Esophagus squamous epithelium (tissue), 5 donors: ENCODE data around the gene ABCG2. TPM values are rescaled to one million over a fixed set of nuclear protein-coding genes. Genes with fewer than 3 reads are reported as not detected.

Source experiments
- DNase-seq: peaks from one replicate; lab custom pipeline; 2025; lab: John Stamatoyannopoulos, UW
- H3K27ac ChIP-seq, 4 donors: fragments of 200-600 bp; sonication (generic); one replicate each; pipeline ENCODE4 v1.5.1; 2016 to 2019; ENCODE audit warnings: mild to moderate bottlenecking in 1 of 4
- H3K27me3 ChIP-seq, 4 donors: fragments of 200-600 bp; sonication (generic); 1 replicate in 3 of 4; 2 replicates in 1 of 4; pipeline versions ENCODE4 v1.5.1 to v1.6.0; 2017 to 2021; ENCODE audit warnings: antibody characterized with exemption in 1 of 4
- H3K36me3 ChIP-seq, 3 donors: fragments of 200-600 bp; sonication (generic); one replicate each; pipeline ENCODE4 v1.5.1; 2016 to 2019
- H3K4me1 ChIP-seq, 3 donors: fragments of 200-600 bp; sonication (generic); one replicate each; pipeline ENCODE4 v1.5.1; 2017 to 2019
- H3K4me3 ChIP-seq, 4 donors: fragments of 200-600 bp; sonication (generic); 1 replicate in 3 of 4; 2 replicates in 1 of 4; pipeline ENCODE4 v1.5.1; 2016 to 2019; ENCODE audit warnings: mild to moderate bottlenecking in 2 of 4, moderate library complexity in 1 of 4
- H3K9me3 ChIP-seq, 3 donors: fragments of 200-600 bp; sonication (generic); one replicate each; pipeline ENCODE4 v1.5.1; 2016 to 2019
- CTCF ChIP-seq, 6 experiments: fragments of 450-650 bp in 4 of 6; fragments of 200-600 bp in 2 of 6; sonication (generic) in 2 of 6; IDR thresholded peaks; one replicate each; pipeline ENCODE4 v1.5.1; 2016 to 2019; ENCODE audit warnings: antibody characterized with exemption in 6 of 6, mild to moderate bottlenecking in 4 of 6, moderate library complexity in 4 of 6
- POLR2A ChIP-seq, 4 donors: fragments of 450-650 bp; IDR thresholded peaks; one replicate each; pipeline ENCODE4 v1.6.1; 2017; ENCODE audit warnings: antibody characterized with exemption in 4 of 4, mild to moderate bottlenecking in 4 of 4, moderate library complexity in 3 of 4
- WGBS, 2 donors: methylation state at CpG; one replicate each; pipeline ENCODE4 v1.1.5; 2018; 5-methylcytosine and 5-hydroxymethylcytosine counted together
- intact Hi-C: fragments of 100-400 bp; cut with DNase I; formaldehyde crosslinking; loops from one replicate; pipeline ENCODE4 v1.15.0; 2022
- total RNA-seq, 4 donors: library from RNA; depleted of rRNA; stranded (reverse); fragments of >200 nt; gene quantifications; one replicate each; pipeline ENCODE4 v1.1.0, GENCODE V29; 2016
- donor health status: DM: yes; HTN: yes; CAD: no.

ABCG2 gene
- total RNA-seq, 4 donors from 2014 or later: 0.76 to 7.1 (median 3.6) TPM

- WGBS, 2 donors: 53 to 64% methylated on average over 5 of the region's 5 CpGs
- H3K27ac ChIP-seq: peak overlapping the region in 2 of 4 donors; percentile 3 to 37
- H3K4me3 ChIP-seq: no peak overlapping the region
- DNase-seq: no peak
- peaks cover 0 to 81% (median 27%) of the 10 kb centered on the region in 3 donors for H3K36me3 ChIP-seq
- intact Hi-C loops: no loop called here
- H3K27me3 ChIP-seq: no peaks in the 10 kb centered on the region
- no peaks in the 10 kb centered on the region for H3K9me3 ChIP-seq
- TF ChIP-seq CTCF (IDR thresholded peaks at IDR 0.05) (no peak), POLR2A (IDR thresholded peaks at IDR 0.05) (no peak)
- peaks cover 0 to 33% (median 0%) of the 10 kb centered on the region in 3 donors for H3K4me1 ChIP-seq
These were observed 94.7 kb downstream of the ABCG2 start for GRCh38 chr4:88063634-88064296.

- Histone ChIP-seq H3K4me1 (peaks cover 0 to 33% (median 0%) of the 10 kb centered on the region in 3 donors), H3K9me3 (no peaks in the 10 kb centered on the region), H3K27me3 (no peaks in the 10 kb centered on the region), H3K4me3 (no peak overlapping the region), H3K27ac (peak overlapping the region in 1 of 4 donors; percentile 17), H3K36me3 (peaks cover 0 to 79% (median 19%) of the 10 kb centered on the region in 3 donors)
- TF ChIP-seq POLR2A (IDR thresholded peaks at IDR 0.05): no peak
- DNase-seq: no peak
- intact Hi-C loops: no loop called here
- 79 to 95% methylated on average over 1 of the region's 1 CpG for whole genome bisulfite sequencing, 2 donors
These were observed 95.6 kb downstream of the ABCG2 start for GRCh38 chr4:88062843-88063242.

- H3K4me3 ChIP-seq: no peak overlapping the region
- WGBS, 2 donors: 40 to 42% methylated on average over 1 of the region's 1 CpG
- DNase-seq: no peak
- peaks cover 0 to 79% (median 14%) of the 10 kb centered on the region in 3 donors for H3K36me3 ChIP-seq
- peaks cover 0 to 33% (median 0%) of the 10 kb centered on the region in 3 donors for H3K4me1 ChIP-seq
- intact Hi-C loops: no loop called here
- peak overlapping the region in 1 of 4 donors; percentile 17 for H3K27ac ChIP-seq
- H3K9me3 ChIP-seq: no peaks in the 10 kb centered on the region
- no peaks in the 10 kb centered on the region for H3K27me3 ChIP-seq
- TF ChIP-seq POLR2A (IDR thresholded peaks at IDR 0.05) (no peak), CTCF (IDR thresholded peaks at IDR 0.05) (no peak)
These were observed 96.1 kb downstream of the ABCG2 start for GRCh38 chr4:88062311-88062710.

- no peak overlapping the region for H3K4me3 ChIP-seq
- no peaks in the 10 kb centered on the region for H3K9me3 ChIP-seq
- no peaks in the 10 kb centered on the region for H3K27me3 ChIP-seq
- intact Hi-C loops: no loop called here
- WGBS, 2 donors: 81 to 95% methylated on average over 2 of the region's 2 CpGs
- DNase-seq: no peak
- TF ChIP-seq CTCF (IDR thresholded peaks at IDR 0.05): no peak
- TF ChIP-seq POLR2A (IDR thresholded peaks at IDR 0.05): no peak
- H3K36me3 ChIP-seq: peaks cover 0 to 78% (median 0%) of the 10 kb centered on the region in 3 donors
- H3K27ac ChIP-seq: no peak overlapping the region
- H3K4me1 ChIP-seq: peaks cover 0 to 33% (median 0%) of the 10 kb centered on the region in 3 donors
These were observed 98.0 kb downstream of the ABCG2 start for GRCh38 chr4:88060431-88060830.

- intact Hi-C loops: no loop called here
- H3K4me3 ChIP-seq: no peak overlapping the region
- H3K36me3 ChIP-seq: peaks cover 0 to 78% (median 0%) of the 10 kb centered on the region in 3 donors
- H3K27ac ChIP-seq: no peak overlapping the region
- H3K9me3 ChIP-seq: no peaks in the 10 kb centered on the region
- H3K4me1 ChIP-seq: peaks cover 0 to 33% (median 0%) of the 10 kb centered on the region in 3 donors
- no peaks in the 10 kb centered on the region for H3K27me3 ChIP-seq
- no peak for DNase-seq
- WGBS, 2 donors: 47 to 72% methylated on average over 2 of the region's 2 CpGs
- TF ChIP-seq CTCF (IDR thresholded peaks at IDR 0.05) (no peak), POLR2A (IDR thresholded peaks at IDR 0.05) (no peak)
These were observed 98.7 kb downstream of the ABCG2 start for GRCh38 chr4:88059766-88060165.
